GM18498 (cell line): Measurements from ENCODE around the gene APBA3.

Source experiments
- ATAC-seq: cut with Tn5 transposase; IDR thresholded peaks from one replicate; pipeline ENCODE4 v1.9.1; 2021; ENCODE audit warnings: mild to moderate bottlenecking, moderate library complexity; ENCODE audit not compliant: unreplicated experiment

APBA3 gene

GRCh38 chr19:3788996-3789778, 27.7 kb upstream of the APBA3 start:
- no peak for ATAC-seq

- ATAC-seq, result no peak
Observed at GRCh38 chr19:3785938-3786824, 24.7 kb upstream of the APBA3 start, which contains the start of gene MATK. MATK (minus strand) TSS chr19:3786381; CDS start chr19:3785135, 1,246 bp downstream.

- no peak for ATAC-seq
Observed at GRCh38 chr19:3785451-3785937, 24.0 kb upstream of the APBA3 start.

- ATAC-seq, result no peak
Observed at GRCh38 chr19:3784607-3785450, 23.3 kb upstream of the APBA3 start.

- ATAC-seq, result no peak
Observed at GRCh38 chr19:3783660-3784584, 22.4 kb upstream of the APBA3 start.

- ATAC-seq, result no peak
Observed at GRCh38 chr19:3782903-3783302, 21.4 kb upstream of the APBA3 start.

GRCh38 chr19:3782330-3782729, 20.8 kb upstream of the APBA3 start:
- ATAC-seq, result no peak

- no peak for ATAC-seq
Observed at GRCh38 chr19:3781603-3782002, 20.1 kb upstream of the APBA3 start.

- no peak for ATAC-seq
Observed at GRCh38 chr19:3780786-3781304, 19.4 kb upstream of the APBA3 start.

GRCh38 chr19:3778899-3779723, 17.6 kb upstream of the APBA3 start:
- no peak for ATAC-seq

GRCh38 chr19:3778104-3778867, 16.8 kb upstream of the APBA3 start:
- no peak for ATAC-seq

- ATAC-seq, result no peak
Observed at GRCh38 chr19:3776479-3777040, 15.1 kb upstream of the APBA3 start.

GRCh38 chr19:3775831-3776230, 14.3 kb upstream of the APBA3 start:
- no peak for ATAC-seq

GRCh38 chr19:3775374-3775711, 13.9 kb upstream of the APBA3 start:
- ATAC-seq, result no peak

GRCh38 chr19:3774621-3775373, 13.3 kb upstream of the APBA3 start:
- no peak for ATAC-seq

GRCh38 chr19:3773814-3774515, 12.5 kb upstream of the APBA3 start:
- ATAC-seq, result no peak
